Measurements from ENCODE around the gene NIPAL4.

GRCh38 chr5:157478726-157479125, 18.7 kb downstream of the NIPAL4 start:
- TF ChIP-seq ZSCAN4 (tag by site-specific recombination; IDR thresholded peaks at IDR 0.05) (no peak), SCRT2 (tag by site-specific recombination; IDR thresholded peaks at IDR 0.05) (no peak), ZNF354C (tag by site-specific recombination; IDR thresholded peaks at IDR 0.05; ENCODE audit: borderline replicate concordance, low read depth) (no peak), WT1 (tag by site-specific recombination; IDR thresholded peaks at IDR 0.05) (no peak), BCL11B (tag by site-specific recombination; IDR thresholded peaks at IDR 0.05; ENCODE audit: low read depth) (no peak)
- TF ChIP-seq, protein P1, sequence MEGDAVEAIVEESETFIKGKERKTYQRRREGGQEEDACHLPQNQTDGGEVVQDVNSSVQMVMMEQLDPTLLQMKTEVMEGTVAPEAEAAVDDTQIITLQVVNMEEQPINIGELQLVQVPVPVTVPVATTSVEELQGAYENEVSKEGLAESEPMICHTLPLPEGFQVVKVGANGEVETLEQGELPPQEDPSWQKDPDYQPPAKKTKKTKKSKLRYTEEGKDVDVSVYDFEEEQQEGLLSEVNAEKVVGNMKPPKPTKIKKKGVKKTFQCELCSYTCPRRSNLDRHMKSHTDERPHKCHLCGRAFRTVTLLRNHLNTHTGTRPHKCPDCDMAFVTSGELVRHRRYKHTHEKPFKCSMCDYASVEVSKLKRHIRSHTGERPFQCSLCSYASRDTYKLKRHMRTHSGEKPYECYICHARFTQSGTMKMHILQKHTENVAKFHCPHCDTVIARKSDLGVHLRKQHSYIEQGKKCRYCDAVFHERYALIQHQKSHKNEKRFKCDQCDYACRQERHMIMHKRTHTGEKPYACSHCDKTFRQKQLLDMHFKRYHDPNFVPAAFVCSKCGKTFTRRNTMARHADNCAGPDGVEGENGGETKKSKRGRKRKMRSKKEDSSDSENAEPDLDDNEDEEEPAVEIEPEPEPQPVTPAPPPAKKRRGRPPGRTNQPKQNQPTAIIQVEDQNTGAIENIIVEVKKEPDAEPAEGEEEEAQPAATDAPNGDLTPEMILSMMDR (tag by site-specific recombination; IDR thresholded peaks at IDR 0.05) = no peak
